ENCODE data around the gene DPYSL4.

- TF ChIP-seq, protein P1, sequence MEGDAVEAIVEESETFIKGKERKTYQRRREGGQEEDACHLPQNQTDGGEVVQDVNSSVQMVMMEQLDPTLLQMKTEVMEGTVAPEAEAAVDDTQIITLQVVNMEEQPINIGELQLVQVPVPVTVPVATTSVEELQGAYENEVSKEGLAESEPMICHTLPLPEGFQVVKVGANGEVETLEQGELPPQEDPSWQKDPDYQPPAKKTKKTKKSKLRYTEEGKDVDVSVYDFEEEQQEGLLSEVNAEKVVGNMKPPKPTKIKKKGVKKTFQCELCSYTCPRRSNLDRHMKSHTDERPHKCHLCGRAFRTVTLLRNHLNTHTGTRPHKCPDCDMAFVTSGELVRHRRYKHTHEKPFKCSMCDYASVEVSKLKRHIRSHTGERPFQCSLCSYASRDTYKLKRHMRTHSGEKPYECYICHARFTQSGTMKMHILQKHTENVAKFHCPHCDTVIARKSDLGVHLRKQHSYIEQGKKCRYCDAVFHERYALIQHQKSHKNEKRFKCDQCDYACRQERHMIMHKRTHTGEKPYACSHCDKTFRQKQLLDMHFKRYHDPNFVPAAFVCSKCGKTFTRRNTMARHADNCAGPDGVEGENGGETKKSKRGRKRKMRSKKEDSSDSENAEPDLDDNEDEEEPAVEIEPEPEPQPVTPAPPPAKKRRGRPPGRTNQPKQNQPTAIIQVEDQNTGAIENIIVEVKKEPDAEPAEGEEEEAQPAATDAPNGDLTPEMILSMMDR (IDR thresholded peaks at IDR 0.05; ENCODE audit: low read depth, low read length, poor library complexity, severe bottlenecking), result no peak
- TF ChIP-seq EZH2phosphoT487 (IDR thresholded peaks at IDR 0.05; ENCODE audit: borderline replicate concordance, low read length), result no peak
Measured at GRCh38 chr10:132158823-132159222, 27.9 kb upstream of the DPYSL4 start.
